GM19023 (cell line): ENCODE data around the gene KAT2B.

Experiments used
- ATAC-seq: cut with Tn5 transposase; IDR thresholded peaks from one replicate; pipeline ENCODE4 v1.9.1; 2021; ENCODE audit warnings: mild to moderate bottlenecking, moderate library complexity; ENCODE audit not compliant: unreplicated experiment

KAT2B gene

DNA sequence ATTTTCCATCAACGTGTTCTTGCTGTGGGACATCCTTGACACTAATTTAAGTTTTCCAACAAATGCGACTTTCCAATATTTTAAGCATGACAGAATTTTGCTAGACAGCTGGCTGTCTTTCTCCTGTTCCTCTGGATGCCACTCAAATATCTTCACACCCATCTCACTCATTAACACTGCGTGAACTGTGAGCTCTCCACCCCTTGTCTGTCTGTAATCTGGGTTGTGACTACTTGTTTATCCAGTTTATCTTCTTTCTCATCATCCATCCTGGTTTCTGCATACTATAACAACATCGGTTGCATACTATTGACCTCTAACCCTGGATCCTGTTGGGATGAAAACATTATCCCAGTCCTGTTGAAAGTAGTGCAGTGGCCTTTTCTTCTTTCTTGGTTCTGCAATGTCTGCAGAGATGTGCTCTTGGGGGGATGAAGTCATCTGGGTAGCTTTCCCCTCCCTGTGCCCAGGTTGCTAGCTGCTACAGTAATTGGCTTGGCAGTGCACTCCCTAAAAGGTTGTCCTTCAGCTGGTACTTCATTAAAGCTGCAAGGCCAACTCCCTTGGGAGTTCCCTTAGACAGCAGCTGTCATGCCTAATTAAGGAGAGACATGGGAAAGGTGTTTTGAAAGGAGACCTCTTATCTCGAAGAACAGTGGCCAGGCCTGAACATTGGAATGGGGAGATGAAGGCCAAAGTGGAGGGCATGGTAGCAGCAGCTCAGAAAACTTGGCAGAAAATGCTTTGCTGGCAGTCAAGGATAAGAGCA is 24.7 kb downstream of the KAT2B start:
- no peak for ATAC-seq

GRCh38 chr3:20066079-20066478 is 25.8 kb downstream of the KAT2B start:
- no peak for ATAC-seq

- ATAC-seq = no peak
Measured at GRCh38 chr3:20066850-20067617, 26.8 kb downstream of the KAT2B start.

DNA sequence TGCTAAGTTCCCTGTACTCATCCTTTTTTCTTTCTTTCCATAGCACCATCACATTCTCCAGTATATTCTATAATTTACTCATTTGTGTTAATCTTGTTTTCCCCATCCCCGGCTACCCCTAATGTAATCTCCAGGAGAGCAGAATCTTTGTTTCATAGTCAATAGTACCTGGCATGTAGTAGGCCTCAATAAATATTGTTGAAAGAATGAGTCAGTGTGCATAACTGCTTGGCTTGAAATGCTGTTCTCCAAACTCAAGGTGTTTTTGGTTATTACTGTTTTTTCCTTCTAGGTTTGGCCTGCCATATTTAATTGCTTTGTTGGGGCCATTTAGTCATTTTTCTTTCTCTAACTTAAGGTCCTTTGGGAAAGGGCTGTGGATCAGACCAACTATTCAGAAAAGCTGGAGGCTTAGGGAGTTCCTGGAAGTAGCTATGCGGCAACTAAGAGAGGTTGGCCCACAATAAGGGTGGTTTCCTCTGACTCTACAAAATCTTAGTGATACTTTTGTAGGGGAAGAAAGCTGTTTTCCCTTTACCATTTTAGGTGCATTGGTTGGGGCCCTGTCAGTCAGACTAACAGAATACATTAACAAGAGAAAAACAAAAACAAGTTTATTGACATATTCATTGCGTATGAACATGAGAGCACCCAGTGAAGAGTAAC is 28.4 kb downstream of the KAT2B start:
- ATAC-seq = no peak

GRCh38 chr3:20069178-20069532 is 28.9 kb downstream of the KAT2B start:
- no peak for ATAC-seq

- ATAC-seq = no peak
Measured at GRCh38 chr3:20071175-20071574, 30.9 kb downstream of the KAT2B start.

DNA sequence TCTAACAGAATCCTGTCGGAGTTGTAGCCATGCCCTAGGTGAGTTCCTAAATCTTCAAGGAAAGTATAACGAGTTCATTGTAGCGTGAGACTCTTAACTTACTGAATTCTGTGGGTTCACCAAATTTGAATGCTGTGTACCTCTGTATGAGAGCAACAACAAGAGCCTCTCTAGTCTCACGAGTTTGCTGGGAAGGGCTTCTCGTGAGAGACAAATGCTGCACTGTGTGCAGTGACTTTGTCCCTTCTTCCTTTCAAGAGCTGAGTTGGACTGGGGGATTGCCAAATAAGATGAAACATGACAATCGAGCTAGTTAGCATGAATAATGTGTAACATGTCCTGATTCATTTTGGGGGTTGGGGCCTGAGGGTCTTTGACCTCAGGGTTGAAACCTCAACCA is 32.2 kb downstream of the KAT2B start:
- ATAC-seq = no peak

DNA sequence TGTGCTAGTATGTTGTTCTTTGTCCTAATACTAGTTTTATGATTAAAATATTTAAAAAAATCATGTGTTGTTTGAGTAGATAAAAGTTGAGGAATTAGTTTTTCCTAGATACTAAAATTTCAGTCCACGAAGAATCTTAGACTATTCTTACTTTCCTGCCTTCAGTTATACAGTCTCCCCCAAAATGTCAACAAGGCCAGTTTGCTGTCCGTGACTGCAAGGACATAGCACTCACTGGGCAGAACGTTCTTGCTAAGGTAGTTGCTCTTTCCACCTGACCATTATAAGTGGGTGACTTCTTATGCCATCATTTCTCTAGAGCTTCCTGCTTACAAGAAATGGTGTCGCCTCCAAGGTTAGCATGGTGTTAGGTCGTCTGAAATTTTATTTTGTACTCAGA is 32.8 kb downstream of the KAT2B start:
- no peak for ATAC-seq

DNA sequence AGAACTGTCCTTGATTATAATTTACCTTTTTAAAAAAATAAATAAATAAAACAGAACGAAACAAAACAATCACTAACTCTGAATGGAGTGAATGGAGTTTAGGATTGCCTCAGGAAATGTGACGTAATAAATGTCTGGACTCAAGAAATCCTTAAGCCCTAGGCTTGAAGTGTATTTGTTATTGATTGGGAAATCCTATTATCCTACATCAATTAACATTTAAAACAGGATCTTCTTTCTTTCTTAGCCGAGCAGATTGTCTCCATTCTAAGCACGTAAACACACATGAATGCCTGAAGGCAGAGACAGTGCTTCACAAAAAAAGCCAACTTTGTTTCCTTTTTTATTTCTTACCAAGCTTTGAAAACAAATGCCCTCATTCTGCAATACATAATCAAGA is 33.4 kb downstream of the KAT2B start:
- ATAC-seq = no peak

DNA sequence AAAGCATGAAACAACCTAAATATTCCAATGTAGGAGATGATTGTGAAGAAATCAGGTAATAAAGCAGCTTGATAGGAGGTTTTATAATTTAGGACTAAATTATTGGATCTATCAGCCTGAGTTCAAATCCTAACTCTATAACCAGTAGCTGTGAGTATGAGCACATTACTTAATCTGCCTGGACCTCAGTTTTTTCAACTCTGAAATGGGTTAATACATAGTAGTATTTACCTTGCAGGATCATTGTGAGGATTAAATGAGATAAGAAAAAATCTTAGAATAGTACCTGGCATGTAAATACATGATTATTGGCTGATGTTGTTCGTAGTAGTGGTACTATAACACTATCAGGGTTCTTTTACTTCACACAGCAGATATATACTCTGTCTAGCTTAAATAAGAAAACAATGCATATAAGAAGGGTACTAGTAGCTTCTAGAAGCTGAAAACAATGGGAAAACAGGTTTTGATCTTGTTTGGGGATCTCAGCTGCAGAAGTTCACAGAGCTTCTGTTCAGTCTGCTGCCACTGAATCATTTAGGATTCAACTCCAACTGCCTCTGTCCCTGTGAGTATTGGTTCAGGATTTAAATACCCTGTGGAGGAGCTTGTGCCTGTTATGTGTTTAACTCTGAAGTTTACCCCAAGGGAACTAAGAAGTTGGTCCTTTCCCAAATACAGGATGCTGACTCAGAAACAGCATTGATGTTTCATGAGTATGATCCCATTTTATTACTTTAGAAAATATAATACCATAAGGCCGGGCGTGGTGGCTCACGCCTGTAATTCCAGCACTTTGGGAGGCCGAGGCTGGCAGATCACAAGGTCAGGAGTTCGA is 34.2 kb downstream of the KAT2B start:
- ATAC-seq = no peak

DNA sequence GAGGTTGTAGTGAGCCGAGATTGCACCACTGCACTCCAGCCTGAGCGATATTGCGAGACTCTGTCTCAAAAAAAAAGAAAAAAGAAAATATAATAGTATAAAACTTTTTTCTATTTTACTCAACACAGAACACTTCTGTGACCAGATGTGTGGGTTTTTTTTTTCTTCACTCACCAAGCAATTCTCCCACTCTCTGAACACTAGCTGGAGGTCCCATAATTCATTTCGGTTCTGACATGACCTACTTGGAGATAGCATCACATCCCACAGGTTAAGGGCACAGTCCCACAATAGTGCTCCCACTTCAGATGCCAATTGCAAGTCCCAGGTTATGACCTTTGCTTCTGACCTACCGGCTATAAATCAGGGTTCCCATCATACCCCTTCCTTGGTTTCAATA is 35.0 kb downstream of the KAT2B start:
- ATAC-seq = no peak

DNA sequence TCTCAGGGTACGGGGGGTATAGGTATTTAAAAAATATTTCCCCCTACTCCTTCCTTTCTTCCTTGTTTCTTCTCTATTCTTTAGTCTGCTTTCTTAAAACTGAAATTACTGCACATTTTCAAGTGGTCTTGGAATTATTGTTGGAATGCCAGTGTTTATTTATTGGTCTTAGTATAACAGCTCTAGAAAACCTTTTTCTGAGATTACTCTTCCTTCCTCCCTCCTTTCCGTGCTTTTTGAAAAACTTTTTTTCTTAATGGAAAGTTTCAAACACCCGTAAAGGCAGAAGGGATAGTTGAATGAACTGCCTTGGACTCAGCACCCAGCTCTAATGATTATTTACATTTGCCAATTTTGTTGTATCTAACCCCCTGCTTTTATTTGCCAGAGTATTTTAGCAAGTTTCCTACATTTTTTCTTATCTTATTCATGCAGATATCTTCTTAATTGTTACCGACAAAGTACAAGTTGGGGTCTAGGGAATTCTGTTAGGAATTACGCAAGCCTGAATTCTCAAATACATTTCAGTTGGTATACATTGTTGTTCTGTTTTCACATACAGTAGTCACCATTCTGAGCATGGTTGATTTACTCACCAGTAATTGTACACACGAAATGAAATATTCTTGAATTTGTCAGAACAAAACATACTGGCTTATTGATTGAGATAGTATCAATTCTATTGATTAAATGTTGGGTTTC is 36.2 kb downstream of the KAT2B start:
- ATAC-seq = no peak

- no peak for ATAC-seq
Measured at GRCh38 chr3:20077068-20077467, 36.8 kb downstream of the KAT2B start.

DNA sequence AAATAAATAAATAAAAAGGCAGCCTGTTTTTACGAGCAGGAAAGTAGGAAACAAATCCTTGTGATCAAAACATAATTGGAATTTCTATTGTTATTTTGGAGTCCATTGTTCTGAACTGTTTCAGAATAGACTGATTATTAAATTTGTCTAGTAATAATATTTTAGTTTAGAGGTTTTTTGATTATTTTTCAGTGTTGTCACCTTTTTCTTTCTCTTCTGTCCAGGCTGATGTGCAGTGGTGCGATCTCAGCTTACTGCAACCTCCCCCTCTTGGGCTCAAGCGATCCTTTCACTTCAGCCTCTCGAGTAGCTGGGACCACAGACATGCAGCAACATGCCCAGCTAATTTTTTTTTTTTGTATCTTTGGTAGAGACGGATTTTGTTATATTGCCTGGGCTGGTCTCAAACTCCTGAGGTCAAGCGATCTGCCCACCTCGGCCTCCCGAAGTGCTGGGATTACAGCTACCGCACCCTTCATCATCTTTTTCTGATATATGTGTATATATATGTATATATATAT is 38.0 kb downstream of the KAT2B start:
- no peak for ATAC-seq

- no peak for ATAC-seq
Measured at GRCh38 chr3:20079621-20080020, 39.4 kb downstream of the KAT2B start.

DNA sequence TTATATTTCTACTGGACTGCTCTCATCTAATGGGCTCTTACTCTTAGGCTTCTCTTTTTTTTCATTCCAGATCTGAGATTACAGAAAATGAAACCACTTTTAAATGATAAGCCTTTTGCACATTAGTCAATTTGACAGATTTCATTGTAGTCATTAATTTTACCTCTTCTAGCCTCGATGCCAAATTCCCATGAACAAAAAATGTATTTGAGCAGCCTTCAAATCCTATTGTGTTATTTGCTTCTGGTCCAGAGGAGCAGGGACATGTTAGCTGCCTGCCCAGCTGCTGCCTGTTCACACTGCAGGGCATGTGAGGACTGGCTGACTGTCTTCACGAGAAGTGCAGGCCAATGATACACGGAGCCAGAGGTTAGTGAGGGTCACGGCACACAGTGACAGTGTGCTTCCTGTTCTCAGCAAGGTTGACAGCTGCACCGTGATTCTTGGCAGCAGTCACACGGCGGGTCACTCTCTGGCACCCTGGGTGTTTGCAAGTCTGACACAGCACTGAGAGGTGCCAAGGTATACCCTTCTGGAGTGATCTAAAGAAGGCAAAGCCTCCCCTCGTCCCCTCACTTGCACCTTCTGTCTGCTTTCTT is 40.8 kb downstream of the KAT2B start:
- peak; percentile 97 for ATAC-seq

- ATAC-seq = no peak
Measured at GRCh38 chr3:20083253-20083652, 43.0 kb downstream of the KAT2B start.

DNA sequence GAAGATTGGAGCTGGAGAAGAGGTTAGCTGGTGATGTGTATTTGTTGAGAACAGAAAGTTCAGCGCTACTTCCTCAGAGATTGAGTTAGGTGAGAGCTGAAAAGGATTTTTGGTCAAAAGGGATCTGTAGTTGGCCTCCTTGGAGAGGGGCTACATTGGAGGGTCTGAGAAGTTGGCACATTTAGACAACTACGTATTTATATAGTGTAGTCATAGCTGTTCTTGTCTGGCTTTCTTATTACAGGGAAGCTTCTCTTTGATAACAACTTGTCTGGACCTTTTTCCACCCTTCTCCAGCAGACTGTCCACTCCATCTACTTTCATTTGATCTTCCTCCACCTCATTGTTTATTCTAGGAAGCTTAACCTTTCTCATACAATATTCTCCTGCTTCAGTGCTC is 43.7 kb downstream of the KAT2B start:
- ATAC-seq = no peak

DNA sequence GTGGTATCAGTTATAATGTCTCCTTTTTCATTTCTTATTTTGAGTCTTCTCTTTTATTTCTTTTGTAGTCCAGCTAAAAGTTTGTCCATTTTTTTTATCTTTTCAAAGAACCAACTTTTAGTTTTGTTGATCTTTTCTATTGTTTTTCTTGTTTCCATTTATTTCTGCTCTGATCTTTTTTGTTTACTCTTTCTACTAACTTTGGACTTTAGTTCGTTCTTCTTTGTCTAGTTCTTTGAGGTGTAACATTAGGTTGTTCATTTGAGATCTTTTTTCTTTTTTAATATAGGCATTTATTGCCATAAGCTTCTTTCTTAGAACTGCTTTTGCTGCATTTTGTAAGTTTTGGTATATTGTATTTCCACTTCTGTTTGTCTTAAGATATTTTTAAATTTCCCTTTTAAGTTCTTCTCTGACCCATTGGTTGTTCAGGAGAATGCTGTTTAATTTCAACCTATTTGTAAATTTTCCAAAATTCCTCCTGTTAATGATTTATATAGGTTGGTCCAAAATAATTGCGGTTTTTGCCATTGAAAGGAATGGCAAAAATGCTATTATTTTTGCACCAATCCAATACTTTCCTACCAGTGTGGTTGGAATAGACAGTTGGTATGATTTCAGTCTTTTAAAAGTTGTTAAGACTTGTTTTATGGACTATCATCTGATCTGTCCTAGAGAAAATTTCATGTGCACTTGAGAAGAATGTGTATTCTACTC is 51.2 kb downstream of the KAT2B start:
- ATAC-seq = no peak
